H1 (cell line): ENCODE measurements around the gene NANOS2. TPM values are rescaled to one million over a fixed set of nuclear protein-coding genes. Genes with fewer than 3 reads are reported as not detected.

ENCODE experiments used
- BCL11A ChIP-seq, 2 experiments: IDR thresholded peaks; one replicate each; pipeline ENCODE4 v1.6.1; 2011; ENCODE audit warnings: low read depth in 2 of 2, low read length in 2 of 2, mild to moderate bottlenecking in 2 of 2
- EP300 ChIP-seq, 2 experiments: IDR thresholded peaks; 1 replicate in 1 of 2; 2 replicates in 1 of 2; pipeline ENCODE4 v1.6.1; 2011 to 2012; ENCODE audit warnings: low read depth in 2 of 2, low read length in 2 of 2, mild to moderate bottlenecking in 2 of 2, borderline replicate concordance in 1 of 2, inconsistent platforms in 1 of 2, moderate library complexity in 1 of 2
- RBBP5 ChIP-seq: IDR thresholded peaks from 2 replicates; pipeline ENCODE4 v1.7.1; 2012; ENCODE audit warnings: low read depth, mild to moderate bottlenecking, inconsistent platforms, low read length, moderate library complexity, borderline replicate concordance
- TAF1 ChIP-seq: IDR thresholded peaks from 2 replicates; pipeline ENCODE4 v1.6.1; 2011; ENCODE audit warnings: mild to moderate bottlenecking, low read depth, low read length
- TCF12 ChIP-seq: IDR thresholded peaks from 2 replicates; pipeline ENCODE4 v1.6.1; 2011; ENCODE audit warnings: low read depth, mild to moderate bottlenecking, low read length
- polyA plus RNA-seq, 7 experiments: library from polyadenylated mRNA; depleted of rRNA in 3 of 7; stranded (reverse) in 5 of 7; unstranded in 2 of 7; fragments of >200 nt in 5 of 7; fragments of 200-250 nt in 2 of 7; gene quantifications; 1 replicate in 5 of 7; 2 replicates in 1 of 7; 4 replicates in 1 of 7; pipeline versions ENCODE4 v1.2.1 to v1.2.3, GENCODE V29; 2011 to 2013; ENCODE audit warnings: missing spikeins in 2 of 7, mixed read lengths in 2 of 7
- total RNA-seq: library from RNA; stranded (reverse); fragmentation: NEBNext Ultra II Directional; extraction: Animal tissue kit (Norgen Biotek cat#: 25700); gene quantifications from 2 replicates; pipeline ENCODE4 v1.2.1, GENCODE V29; 2021
- TF ChIP-seq, protein P1 (sequence below): fragments of 300-600 bp; sonication (generic); IDR thresholded peaks from 2 replicates; pipeline ENCODE4 v1.7.1; 2012; ENCODE audit warnings: low read length, moderate library complexity, mild to moderate bottlenecking, inconsistent platforms; ENCODE audit not compliant: insufficient replicate concordance
- TF ChIP-seq, protein P2 (sequence below): IDR thresholded peaks from 2 replicates; pipeline ENCODE4 v1.6.1; 2012; ENCODE audit warnings: low read length, inconsistent platforms

Gene NANOS2
- total and polyA plus RNA-seq, 2 of the 8 experiments (the other 6 are each of a cell fraction or from before 2014, with no cell fraction given) = 0.20 TPM; not detected in 1

DNA sequence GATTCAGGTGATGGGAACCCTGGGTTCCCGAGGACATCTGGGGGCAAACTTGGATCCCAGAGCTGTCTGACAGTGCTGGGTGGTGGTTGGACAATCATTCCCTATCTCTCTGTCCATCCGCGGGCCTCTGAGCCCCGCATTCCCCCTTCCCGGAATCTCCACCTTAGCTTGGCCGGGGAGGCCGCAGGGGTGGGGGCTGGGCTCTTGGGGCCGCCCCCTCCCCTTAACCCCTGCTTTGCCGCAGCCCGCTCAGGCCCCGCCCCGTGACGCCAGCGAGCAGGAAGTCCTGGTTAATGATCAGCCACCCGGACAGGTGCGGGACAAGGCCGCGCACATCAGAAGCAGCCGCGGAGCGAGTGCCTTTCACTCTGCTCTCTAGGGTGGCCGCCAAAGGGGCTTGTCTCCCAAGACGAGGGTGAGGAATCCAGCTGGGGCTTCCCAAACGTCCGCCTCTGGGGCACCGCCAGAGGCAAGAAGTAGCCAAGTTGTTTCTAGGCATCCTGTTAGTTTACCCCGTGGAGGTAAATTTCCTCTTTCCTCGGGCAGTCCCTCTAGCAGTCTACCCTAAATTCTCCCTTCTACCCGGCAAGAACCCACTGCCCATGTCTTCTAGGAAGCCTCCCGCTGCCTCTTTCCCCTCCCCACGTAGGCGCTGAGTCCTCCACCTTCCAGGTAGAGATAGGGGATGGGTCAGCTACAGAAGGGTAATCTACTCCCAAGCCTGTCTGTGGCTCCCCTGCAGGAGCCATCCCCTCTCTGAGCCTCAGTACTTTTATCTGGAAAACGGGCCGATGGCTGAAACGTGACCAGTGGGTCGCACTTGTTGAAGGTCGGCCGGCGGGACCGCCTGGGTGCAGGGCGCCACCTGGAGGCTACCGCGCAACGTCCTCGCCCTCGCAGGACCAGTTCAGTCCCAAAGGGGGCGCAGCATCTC lies 31.7 kb downstream of the NANOS2 start (continued):
- TF ChIP-seq, protein P1, sequence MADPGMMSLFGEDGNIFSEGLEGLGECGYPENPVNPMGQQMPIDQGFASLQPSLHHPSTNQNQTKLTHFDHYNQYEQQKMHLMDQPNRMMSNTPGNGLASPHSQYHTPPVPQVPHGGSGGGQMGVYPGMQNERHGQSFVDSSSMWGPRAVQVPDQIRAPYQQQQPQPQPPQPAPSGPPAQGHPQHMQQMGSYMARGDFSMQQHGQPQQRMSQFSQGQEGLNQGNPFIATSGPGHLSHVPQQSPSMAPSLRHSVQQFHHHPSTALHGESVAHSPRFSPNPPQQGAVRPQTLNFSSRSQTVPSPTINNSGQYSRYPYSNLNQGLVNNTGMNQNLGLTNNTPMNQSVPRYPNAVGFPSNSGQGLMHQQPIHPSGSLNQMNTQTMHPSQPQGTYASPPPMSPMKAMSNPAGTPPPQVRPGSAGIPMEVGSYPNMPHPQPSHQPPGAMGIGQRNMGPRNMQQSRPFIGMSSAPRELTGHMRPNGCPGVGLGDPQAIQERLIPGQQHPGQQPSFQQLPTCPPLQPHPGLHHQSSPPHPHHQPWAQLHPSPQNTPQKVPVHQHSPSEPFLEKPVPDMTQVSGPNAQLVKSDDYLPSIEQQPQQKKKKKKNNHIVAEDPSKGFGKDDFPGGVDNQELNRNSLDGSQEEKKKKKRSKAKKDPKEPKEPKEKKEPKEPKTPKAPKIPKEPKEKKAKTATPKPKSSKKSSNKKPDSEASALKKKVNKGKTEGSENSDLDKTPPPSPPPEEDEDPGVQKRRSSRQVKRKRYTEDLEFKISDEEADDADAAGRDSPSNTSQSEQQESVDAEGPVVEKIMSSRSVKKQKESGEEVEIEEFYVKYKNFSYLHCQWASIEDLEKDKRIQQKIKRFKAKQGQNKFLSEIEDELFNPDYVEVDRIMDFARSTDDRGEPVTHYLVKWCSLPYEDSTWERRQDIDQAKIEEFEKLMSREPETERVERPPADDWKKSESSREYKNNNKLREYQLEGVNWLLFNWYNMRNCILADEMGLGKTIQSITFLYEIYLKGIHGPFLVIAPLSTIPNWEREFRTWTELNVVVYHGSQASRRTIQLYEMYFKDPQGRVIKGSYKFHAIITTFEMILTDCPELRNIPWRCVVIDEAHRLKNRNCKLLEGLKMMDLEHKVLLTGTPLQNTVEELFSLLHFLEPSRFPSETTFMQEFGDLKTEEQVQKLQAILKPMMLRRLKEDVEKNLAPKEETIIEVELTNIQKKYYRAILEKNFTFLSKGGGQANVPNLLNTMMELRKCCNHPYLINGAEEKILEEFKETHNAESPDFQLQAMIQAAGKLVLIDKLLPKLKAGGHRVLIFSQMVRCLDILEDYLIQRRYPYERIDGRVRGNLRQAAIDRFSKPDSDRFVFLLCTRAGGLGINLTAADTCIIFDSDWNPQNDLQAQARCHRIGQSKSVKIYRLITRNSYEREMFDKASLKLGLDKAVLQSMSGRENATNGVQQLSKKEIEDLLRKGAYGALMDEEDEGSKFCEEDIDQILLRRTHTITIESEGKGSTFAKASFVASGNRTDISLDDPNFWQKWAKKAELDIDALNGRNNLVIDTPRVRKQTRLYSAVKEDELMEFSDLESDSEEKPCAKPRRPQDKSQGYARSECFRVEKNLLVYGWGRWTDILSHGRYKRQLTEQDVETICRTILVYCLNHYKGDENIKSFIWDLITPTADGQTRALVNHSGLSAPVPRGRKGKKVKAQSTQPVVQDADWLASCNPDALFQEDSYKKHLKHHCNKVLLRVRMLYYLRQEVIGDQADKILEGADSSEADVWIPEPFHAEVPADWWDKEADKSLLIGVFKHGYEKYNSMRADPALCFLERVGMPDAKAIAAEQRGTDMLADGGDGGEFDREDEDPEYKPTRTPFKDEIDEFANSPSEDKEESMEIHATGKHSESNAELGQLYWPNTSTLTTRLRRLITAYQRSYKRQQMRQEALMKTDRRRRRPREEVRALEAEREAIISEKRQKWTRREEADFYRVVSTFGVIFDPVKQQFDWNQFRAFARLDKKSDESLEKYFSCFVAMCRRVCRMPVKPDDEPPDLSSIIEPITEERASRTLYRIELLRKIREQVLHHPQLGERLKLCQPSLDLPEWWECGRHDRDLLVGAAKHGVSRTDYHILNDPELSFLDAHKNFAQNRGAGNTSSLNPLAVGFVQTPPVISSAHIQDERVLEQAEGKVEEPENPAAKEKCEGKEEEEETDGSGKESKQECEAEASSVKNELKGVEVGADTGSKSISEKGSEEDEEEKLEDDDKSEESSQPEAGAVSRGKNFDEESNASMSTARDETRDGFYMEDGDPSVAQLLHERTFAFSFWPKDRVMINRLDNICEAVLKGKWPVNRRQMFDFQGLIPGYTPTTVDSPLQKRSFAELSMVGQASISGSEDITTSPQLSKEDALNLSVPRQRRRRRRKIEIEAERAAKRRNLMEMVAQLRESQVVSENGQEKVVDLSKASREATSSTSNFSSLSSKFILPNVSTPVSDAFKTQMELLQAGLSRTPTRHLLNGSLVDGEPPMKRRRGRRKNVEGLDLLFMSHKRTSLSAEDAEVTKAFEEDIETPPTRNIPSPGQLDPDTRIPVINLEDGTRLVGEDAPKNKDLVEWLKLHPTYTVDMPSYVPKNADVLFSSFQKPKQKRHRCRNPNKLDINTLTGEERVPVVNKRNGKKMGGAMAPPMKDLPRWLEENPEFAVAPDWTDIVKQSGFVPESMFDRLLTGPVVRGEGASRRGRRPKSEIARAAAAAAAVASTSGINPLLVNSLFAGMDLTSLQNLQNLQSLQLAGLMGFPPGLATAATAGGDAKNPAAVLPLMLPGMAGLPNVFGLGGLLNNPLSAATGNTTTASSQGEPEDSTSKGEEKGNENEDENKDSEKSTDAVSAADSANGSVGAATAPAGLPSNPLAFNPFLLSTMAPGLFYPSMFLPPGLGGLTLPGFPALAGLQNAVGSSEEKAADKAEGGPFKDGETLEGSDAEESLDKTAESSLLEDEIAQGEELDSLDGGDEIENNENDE = no peak
- TF ChIP-seq, protein P2, sequence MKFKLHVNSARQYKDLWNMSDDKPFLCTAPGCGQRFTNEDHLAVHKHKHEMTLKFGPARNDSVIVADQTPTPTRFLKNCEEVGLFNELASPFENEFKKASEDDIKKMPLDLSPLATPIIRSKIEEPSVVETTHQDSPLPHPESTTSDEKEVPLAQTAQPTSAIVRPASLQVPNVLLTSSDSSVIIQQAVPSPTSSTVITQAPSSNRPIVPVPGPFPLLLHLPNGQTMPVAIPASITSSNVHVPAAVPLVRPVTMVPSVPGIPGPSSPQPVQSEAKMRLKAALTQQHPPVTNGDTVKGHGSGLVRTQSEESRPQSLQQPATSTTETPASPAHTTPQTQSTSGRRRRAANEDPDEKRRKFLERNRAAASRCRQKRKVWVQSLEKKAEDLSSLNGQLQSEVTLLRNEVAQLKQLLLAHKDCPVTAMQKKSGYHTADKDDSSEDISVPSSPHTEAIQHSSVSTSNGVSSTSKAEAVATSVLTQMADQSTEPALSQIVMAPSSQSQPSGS = no peak
- no peak; the same call in 1 of the 2 replicates for TF ChIP-seq RBBP5
- peak in 1 of 2 experiments; percentile 74; a peak in 1 of 3 replicates for TF ChIP-seq EP300 (IDR thresholded peaks at IDR 0.05; ENCODE audit: borderline replicate concordance in 1 of 2, low read depth in 2 of 2, low read length in 2 of 2)
- peak; percentile 66; the same call in 1 of the 2 replicates for TF ChIP-seq TCF12
- TF ChIP-seq BCL11A (IDR thresholded peaks at IDR 0.05; ENCODE audit: low read depth in 2 of 2, low read length in 2 of 2) = no peak
- TF ChIP-seq TAF1 = peak; percentile 26; the same call in 1 of the 2 replicates
